A549 (cell line): ENCODE results near the gene IGF1.

ENCODE experiments used
- CTCF ChIP-seq: fragments of >200 bp; sonication (Bioruptor Twin); formaldehyde crosslinking; IDR thresholded peaks from 3 replicates; pipeline ENCODE4 v1.5.1; 2016
- NFE2L2 ChIP-seq: fragments of 150-350 bp; conservative IDR thresholded peaks from 2 replicates; pipeline ENCODE4 v1.6.1; 2014; ENCODE audit warnings: low read length

GRCh38 chr12:102437511-102437910 is 42.9 kb downstream of the IGF1 start:
- TF ChIP-seq CTCF (no peak), NFE2L2 (no peak)
